Cardiac fibroblast (primary cell): ENCODE measurements around the gene PSMG3.

ENCODE experiments used
- DNase-seq, 2 donors: peaks; one replicate each; pipeline versions ENCODE4 v3.0.0 to v3.0.0-alpha.2; 2010; ENCODE audit warnings: low read depth in 2 of 2
- H3K4me3 ChIP-seq, 2 donors: replicated peaks in 1 of 2; 1 replicate in 1 of 2; 2 replicates in 1 of 2; pipeline ENCODE4 v1.5.1; 2011; ENCODE audit warnings: low read depth in 2 of 2, low read length in 2 of 2, mild to moderate bottlenecking in 2 of 2, moderate library complexity in 1 of 2
- CTCF ChIP-seq: IDR thresholded peaks from one replicate; pipeline ENCODE4 v1.5.1; 2011; ENCODE audit warnings: low read depth, mild to moderate bottlenecking, low read length, inconsistent platforms

PSMG3 gene

GRCh38 chr7:1593091-1593866, 23.4 kb upstream of the PSMG3 start:
- no peak overlapping the region for H3K4me3 ChIP-seq
- DNase-seq: peak; percentile 9 to 18
- TF ChIP-seq CTCF: peak; percentile 45

GRCh38 chr7:1592299-1592871, 22.6 kb upstream of the PSMG3 start:
- H3K4me3 ChIP-seq: no peak overlapping the region

GRCh38 chr7:1591876-1592275, 22.0 kb upstream of the PSMG3 start:
- no peak for DNase-seq
- no peak for TF ChIP-seq CTCF
- H3K4me3 ChIP-seq: no peak overlapping the region

More at GRCh38 chr7:1592299-1592871, 22.6 kb upstream of the PSMG3 start:
- TF ChIP-seq CTCF: no peak
- DNase-seq: no peak

- no peak for TF ChIP-seq CTCF
- DNase-seq: no peak
- no peak overlapping the region for H3K4me3 ChIP-seq
Measured at GRCh38 chr7:1591396-1591795, 21.6 kb upstream of the PSMG3 start.

GRCh38 chr7:1590887-1591286, 21.1 kb upstream of the PSMG3 start:
- H3K4me3 ChIP-seq: no peak overlapping the region
- no peak for TF ChIP-seq CTCF

GRCh38 chr7:1590476-1590875, 20.6 kb upstream of the PSMG3 start:
- DNase-seq: no peak
- no peak overlapping the region for H3K4me3 ChIP-seq
- TF ChIP-seq CTCF: no peak

More at GRCh38 chr7:1590887-1591286, 21.1 kb upstream of the PSMG3 start:
- no peak for DNase-seq
